Upper lobe of left lung (tissue), 4 donors: Measurements from ENCODE around the gene ZBTB46.

Experiments
- CTCF ChIP-seq, 6 experiments: fragments of 450-650 bp in 4 of 6; fragments of 200-600 bp in 2 of 6; sonication (generic) in 2 of 6; IDR thresholded peaks; one replicate each; pipeline ENCODE4 v1.5.1; 2016 to 2019; ENCODE audit warnings: antibody characterized with exemption in 6 of 6
- EP300 ChIP-seq, 4 donors: sonication (generic); formaldehyde crosslinking; IDR thresholded peaks; one replicate each; pipeline ENCODE4 v1.5.1; 2017; ENCODE audit warnings: antibody characterized with exemption in 4 of 4, control low read depth in 2 of 4
- POLR2A ChIP-seq, 4 donors: fragments of 450-650 bp; IDR thresholded peaks; one replicate each; pipeline ENCODE4 v1.5.1; 2016 to 2017; ENCODE audit warnings: antibody characterized with exemption in 4 of 4, mild to moderate bottlenecking in 2 of 4
- POLR2AphosphoS5 ChIP-seq, 2 donors: sonication (generic); formaldehyde crosslinking; IDR thresholded peaks; one replicate each; pipeline ENCODE4 v1.5.1; 2017; ENCODE audit warnings: antibody characterized with exemption in 2 of 2

- TF ChIP-seq CTCF (IDR thresholded peaks at IDR 0.05) (no peak), POLR2A (IDR thresholded peaks at IDR 0.05) (no peak), POLR2AphosphoS5 (IDR thresholded peaks at IDR 0.05) (no peak), EP300 (IDR thresholded peaks at IDR 0.05) (no peak)
Observed at GRCh38 chr20:63781181-63781580, 49.9 kb downstream of the ZBTB46 start.
